Measurements from ENCODE around the gene BOLA3.

- TF ChIP-seq, protein P1, sequence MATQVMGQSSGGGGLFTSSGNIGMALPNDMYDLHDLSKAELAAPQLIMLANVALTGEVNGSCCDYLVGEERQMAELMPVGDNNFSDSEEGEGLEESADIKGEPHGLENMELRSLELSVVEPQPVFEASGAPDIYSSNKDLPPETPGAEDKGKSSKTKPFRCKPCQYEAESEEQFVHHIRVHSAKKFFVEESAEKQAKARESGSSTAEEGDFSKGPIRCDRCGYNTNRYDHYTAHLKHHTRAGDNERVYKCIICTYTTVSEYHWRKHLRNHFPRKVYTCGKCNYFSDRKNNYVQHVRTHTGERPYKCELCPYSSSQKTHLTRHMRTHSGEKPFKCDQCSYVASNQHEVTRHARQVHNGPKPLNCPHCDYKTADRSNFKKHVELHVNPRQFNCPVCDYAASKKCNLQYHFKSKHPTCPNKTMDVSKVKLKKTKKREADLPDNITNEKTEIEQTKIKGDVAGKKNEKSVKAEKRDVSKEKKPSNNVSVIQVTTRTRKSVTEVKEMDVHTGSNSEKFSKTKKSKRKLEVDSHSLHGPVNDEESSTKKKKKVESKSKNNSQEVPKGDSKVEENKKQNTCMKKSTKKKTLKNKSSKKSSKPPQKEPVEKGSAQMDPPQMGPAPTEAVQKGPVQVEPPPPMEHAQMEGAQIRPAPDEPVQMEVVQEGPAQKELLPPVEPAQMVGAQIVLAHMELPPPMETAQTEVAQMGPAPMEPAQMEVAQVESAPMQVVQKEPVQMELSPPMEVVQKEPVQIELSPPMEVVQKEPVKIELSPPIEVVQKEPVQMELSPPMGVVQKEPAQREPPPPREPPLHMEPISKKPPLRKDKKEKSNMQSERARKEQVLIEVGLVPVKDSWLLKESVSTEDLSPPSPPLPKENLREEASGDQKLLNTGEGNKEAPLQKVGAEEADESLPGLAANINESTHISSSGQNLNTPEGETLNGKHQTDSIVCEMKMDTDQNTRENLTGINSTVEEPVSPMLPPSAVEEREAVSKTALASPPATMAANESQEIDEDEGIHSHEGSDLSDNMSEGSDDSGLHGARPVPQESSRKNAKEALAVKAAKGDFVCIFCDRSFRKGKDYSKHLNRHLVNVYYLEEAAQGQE (IDR thresholded peaks at IDR 0.05; ENCODE audit: low read depth, low read length) = no peak
- no peak for TF ChIP-seq POLR2A (IDR thresholded peaks at IDR 0.05; ENCODE audit: low read depth, low read length)
- TF ChIP-seq POLR2AphosphoS5 (IDR thresholded peaks at IDR 0.05; ENCODE audit: low read length) = no peak
- no peak for TF ChIP-seq KDM1A (IDR thresholded peaks at IDR 0.05; ENCODE audit: borderline replicate concordance)
- no peak for TF ChIP-seq RAD21 (IDR thresholded peaks at IDR 0.05; ENCODE audit: insufficient read depth, low read depth, low read length)
Measured at GRCh38 chr2:74086021-74086420, 61.7 kb downstream of the BOLA3 start.
